Measurements from ENCODE around the gene BORCS6.
A peak's percentile ranks its signal among the peaks of the same experiment; 100 is the strongest.

BORCS6 gene

GRCh38 chr17:8210761-8211458 is 20.9 kb upstream of the BORCS6 start:
- FAIRE-seq, result no peak

DNA sequence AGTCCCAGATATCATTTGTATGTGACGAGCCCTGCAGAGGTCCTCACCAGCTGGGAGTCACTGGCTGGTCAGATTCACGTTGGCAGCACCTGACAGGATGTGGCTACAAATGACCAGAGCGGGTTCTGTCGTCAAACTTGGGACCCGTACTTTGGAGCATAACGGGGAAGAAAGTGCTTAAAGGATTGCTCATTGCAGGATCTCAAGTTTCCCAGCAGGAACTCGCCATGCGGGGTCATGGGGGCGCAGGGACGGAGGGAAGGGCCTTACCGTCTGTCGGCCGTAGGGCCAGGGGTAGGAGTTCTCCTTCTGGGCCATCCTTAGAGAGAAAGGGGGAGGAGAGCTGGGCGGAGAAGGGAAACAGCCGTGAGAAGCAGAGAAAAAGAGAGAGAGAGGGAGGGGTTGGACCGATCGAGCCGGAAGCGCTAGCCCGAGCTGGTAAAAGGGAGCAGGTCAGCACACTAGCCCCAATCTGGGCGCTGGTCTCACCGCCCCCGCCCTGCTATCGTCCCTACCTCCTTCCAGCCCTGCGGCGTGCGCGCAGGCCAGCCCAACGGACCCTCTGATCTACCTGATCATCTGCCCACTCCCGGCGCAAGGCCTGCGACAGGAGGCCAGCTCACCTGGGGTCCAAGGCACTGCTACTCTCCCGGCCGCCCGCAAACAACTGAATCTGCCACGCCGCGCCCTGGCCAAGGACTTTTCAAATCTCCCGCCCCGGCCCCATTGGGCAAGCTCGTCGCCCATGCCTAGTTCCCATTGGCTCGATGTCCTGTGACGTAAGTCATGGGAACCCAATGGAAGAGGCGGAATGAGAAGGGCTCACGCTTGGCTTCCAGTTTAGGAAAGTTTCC is 20.2 kb upstream of the BORCS6 start, which contains the start of gene AURKB:
Gene AURKB, minus strand, starts transcription at position 669 of the 854 bp plus-strand sequence. Its CDS starts 351 bp downstream, at position 318.
- peak; percentile 98 for FAIRE-seq

DNA sequence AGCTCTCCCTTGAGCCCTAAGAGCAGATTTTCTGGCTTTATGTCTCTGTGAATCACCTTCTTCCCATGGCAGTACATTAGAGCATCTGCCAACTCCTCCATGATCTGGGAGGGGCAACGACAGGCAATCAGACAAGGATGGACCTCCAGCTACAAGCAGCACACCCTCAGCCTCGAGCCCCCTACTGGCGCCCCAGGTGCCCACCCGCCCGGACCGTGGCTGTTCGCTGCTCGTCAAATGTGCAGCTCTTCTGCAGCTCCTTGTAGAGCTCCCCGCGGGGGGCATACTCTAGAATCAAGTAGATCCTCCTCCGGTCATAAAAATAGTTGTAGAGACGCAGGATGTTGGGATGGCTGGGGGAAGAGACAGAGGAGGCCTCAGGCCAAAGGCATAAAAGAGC is 16.6 kb upstream of the BORCS6 start:
- no peak for FAIRE-seq

DNA sequence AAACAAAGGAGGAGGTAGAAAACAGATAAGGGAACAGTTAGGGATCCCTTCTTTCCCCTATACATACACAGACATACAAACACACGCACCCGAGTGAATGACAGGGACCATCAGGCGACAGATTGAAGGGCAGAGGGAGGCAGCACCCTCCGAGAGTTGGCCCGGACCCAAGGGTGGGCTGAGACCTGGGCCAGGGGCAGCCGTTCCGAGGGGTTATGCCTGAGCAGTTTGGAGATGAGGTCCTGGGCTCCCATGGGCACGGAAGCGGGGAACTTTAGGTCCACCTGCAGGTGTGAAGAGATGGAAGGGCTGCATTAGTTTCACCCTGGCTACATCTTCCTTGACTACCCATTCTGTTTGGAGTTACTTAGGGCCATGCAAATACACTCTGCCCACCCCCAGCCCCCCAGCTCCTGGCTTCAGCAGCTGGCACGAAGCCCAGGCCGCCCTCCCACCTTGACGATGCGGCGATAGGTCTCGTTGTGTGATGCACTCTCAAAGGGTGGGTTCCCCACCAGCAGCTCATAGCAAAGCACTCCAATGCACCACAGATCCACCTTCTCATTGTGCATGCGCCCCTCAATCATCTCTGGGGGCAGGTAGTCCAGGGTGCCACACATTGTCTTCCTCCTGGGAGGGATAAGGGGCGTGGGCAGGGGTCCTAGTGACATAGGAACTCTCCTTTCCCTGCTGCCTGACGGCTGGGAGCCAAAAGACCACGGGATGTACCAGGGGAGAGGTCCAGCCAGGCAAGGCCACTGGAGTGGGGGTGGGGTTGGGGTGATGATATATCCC is 15.0 kb upstream of the BORCS6 start:
- no peak for FAIRE-seq

DNA sequence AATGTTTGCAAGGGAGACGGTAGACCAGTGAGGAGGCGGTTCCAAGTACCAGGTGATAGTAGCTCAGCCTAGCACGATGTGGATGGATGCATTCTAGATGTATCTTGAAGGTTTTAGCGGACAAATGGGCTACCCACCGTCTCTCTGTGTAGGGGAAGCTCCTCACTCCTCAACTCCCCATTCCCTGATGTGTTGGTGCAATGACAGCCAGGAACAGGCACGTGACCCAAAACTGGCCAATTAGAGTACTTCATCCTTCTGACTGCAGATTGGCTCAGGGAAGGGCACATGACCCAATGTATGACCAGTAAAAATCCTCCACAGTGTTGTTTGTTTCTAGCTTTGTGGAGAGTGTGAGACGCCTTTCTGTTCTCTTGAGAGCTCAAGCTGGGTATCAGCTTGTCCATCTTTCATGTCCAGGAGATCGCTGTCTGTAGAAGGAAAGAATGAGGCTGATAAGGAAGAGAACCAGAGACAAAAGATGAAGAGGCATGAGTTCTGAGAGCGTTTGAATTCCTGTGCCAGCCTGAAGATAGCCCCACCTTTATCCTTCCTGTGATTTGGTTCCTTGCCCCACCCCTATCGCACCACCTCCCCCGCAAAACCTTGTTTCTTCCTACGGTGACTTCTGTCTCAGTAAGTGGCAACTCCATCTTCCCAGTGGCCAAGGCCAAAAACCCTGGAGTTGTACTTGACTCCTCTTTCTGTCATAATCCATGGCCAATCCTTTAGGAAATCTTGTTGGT is 2.3 kb upstream of the BORCS6 start:
- no peak for FAIRE-seq

- FAIRE-seq, result no peak
Observed at GRCh38 chr17:8190506-8190905, 526 bp upstream of the BORCS6 start.

GRCh38 chr17:8189041-8189710 is 804 bp downstream of the BORCS6 start:
- FAIRE-seq, result no peak

DNA sequence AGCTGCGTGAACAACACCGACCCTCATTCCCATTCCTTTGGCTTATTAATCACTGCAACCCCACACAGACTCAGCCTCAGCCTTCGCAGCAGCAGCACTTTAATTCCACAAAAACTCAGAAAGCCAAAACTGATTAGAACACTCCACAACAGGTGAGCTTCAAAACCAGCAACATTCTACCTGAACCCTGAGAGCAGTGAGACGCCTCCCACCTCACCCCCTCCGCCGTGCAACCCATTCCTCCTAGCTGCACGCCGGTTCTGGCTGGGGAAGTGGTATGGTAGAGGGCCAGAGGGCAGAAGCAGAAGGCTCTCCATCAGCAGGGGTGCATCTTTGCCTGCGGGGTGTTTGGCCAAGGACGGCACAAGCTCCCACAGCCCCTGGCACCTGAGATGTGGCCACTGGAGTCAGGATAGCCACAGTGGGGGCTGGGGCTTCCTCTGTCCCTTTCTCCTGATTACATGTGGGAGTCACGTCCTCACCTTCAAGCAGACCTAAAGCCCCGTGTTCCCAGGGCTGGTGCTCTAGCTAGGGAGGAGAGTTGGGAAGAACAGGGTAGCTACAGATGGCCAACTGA is 1.6 kb downstream of the BORCS6 start:
- FAIRE-seq, result no peak

- peak; percentile 99 for FAIRE-seq
Observed at GRCh38 chr17:8187517-8188262, 2.3 kb downstream of the BORCS6 start.

DNA sequence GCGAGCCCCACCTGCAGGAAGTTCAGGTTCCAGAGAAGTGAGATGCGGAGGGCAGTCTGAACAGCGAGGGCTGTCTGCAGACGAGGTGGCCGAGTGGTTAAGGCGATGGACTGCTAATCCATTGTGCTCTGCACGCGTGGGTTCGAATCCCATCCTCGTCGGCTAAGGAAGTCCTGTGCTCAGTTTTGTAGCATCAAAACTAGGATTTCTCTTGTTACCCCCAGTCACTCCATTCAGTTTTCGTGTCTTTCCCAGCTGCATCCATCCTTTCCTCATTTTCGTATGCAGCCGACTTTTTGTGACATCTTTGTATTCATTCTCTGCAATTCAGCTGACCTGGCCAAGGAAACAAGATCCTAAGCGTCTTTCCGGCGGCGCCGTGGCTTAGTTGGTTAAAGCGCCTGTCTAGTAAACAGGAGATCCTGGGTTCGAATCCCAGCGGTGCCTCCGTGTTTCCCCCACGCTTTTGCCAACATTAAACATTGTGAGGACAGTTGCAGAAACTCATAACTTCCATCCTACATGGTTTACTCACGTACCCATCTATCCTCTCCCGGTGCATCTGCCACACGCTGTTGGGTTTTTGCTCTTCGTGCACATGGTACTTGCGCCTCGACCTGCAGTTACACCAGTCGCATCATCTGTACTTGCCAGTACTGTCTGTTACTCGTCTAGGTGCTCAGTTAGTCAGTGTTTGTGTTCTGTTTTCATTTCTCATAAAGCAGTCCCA is 3.0 kb downstream of the BORCS6 start:
- FAIRE-seq, result peak; percentile 56

GRCh38 chr17:8186446-8186786 is 3.6 kb downstream of the BORCS6 start:
- no peak for FAIRE-seq

DNA sequence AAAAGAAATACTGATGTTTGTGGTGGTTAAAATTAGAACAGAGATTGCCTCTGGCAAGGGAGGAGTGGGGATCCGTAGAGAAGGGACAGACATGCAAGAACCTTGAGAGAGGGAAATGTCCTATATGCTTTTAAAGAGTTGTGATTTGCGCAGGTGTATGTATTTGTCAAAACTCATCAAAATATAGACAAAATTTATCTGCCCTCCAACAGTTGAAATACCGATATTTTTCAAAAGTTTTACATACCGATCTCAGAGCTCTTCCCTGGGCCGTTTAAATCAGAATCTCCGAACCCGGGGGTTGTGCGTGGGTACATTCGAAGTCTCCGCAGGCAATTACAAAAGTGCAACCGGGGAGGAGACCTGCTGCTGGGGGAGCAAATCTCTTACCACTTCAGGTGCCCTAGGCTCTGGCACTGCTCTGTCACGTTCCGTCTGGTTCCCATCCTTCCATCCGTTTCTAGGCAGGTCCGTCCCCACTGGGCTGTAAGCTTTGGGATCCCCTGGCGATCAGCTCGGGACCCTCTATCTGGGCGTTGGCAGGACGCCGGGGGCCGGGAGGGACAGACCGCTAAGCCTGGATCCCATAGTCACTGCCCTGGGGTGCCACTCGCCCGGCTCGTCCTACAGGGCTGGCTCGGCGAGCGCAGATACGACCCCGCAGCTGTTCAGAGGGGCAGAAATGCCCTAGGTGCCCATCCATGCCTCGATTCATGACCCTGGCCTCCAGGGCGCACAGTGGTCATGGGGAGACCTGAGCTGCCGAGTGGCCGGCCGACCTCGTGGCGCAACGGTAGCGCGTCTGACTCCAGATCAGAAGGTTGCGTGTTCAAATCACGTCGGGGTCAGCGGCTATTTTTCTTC is 4.2 kb downstream of the BORCS6 start:
- FAIRE-seq, result no peak

- no peak for FAIRE-seq
Observed at GRCh38 chr17:8176998-8177731, 12.8 kb downstream of the BORCS6 start.

DNA sequence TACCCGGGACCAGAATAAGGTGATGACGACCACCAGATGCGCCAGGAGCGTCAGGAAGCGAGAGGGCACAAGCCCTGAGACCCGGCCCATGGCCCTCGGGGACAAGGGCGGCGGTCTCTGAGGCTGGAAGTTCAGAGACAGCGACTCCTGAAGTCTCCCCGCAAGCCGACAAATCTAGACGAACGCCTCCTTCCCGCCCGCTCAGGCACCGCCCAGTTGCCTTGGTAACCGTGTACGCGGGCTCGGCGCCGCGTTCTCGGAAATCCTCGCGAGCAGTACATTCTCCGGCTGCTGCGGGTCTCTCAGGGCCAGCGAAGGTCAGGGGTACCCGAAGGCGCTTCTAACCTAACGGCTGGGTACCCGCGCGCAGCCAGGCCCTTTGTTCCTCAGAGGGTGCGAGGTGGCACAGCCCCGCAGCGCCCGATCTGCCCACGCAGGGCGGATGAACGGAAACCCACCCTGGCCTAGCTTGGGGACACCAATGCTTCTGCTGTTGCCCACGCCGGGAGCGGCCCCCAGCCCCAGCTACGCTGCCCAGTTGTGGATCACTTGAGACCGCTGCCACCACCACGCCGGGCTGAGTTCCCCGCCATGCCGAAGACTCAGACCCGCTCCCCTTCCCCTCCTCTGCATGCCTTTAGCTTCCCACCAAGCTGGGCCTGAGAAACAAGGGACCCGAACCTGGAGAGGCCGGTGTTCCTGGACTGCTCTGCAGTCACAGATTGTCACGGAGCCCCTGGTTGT is 13.6 kb downstream of the BORCS6 start, which contains the start of gene TMEM107:
Gene TMEM107, minus strand, starts transcription at position 184 of the 744 bp plus-strand sequence. Its CDS starts 94 bp downstream, at position 90.
- FAIRE-seq, result no peak

GRCh38 chr17:8175795-8176196 is 14.2 kb downstream of the BORCS6 start:
- no peak for FAIRE-seq

DNA sequence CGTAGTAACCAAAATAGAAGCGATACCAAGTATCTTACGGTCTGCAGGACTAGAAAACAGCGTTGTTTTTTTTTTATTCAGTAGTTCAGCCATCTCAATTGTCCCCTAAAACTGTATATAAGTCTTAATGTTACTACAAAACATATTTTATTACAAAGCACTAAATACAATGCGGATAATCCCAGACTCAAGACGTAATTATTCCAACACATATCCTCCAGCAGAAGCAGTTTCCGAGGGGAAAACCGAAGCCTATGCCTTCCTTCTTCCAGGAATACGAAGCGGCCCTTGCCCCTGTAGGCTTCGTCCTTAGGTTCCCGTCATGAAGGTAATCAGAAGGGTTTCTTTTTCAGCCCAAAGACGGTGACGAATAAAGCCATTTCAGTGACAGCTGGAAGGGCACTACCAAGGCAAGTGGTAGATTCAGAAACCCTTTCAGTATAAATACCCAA is 16.1 kb downstream of the BORCS6 start:
- FAIRE-seq, result no peak

Data from A204.1 (cell line).